Astrocyte of the cerebellum (primary cell): ENCODE measurements around the gene ATRIP.

Source experiments
- DNase-seq: peaks from one replicate; pipeline ENCODE4 v3.0.0-alpha.2; 2011; ENCODE audit warnings: low read depth
- H3K4me3 ChIP-seq: 2 replicates; pipeline ENCODE4 v1.5.1; 2011; ENCODE audit warnings: mild to moderate bottlenecking, low read depth, low read length, moderate library complexity
- in situ Hi-C: cut with HindIII; loops from 2 replicates; pipeline ENCODE4 v1.10.0; 2017; ENCODE audit warnings: low sequenced_read_pairs
- TF ChIP-seq, protein P1 (sequence below): IDR thresholded peaks from 2 replicates; pipeline ENCODE4 v1.5.1; 2012; ENCODE audit warnings: low read length, low read depth, moderate library complexity, mild to moderate bottlenecking; ENCODE audit errors: missing control alignments

Gene ATRIP

DNA sequence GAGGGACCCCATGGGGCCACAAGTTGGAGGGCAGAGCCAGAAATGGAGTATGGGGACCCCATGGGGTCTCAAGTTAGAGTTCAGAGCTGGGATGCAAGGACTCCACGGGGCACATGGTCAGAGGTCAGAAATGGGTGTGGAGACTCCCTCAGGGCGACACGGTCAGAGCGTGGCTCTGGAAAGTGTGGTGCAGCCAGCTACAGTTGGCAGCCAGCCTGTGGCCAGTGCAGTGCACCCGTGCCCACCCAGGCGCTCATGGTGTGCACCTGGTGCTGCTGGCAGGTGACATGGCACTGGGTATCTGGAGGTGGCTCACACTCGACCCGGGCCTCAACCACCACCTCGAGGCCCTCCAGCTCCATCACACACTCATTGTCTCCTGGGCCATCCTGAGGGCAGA is 27.9 kb upstream of the ATRIP start:
- TF ChIP-seq, protein P1, sequence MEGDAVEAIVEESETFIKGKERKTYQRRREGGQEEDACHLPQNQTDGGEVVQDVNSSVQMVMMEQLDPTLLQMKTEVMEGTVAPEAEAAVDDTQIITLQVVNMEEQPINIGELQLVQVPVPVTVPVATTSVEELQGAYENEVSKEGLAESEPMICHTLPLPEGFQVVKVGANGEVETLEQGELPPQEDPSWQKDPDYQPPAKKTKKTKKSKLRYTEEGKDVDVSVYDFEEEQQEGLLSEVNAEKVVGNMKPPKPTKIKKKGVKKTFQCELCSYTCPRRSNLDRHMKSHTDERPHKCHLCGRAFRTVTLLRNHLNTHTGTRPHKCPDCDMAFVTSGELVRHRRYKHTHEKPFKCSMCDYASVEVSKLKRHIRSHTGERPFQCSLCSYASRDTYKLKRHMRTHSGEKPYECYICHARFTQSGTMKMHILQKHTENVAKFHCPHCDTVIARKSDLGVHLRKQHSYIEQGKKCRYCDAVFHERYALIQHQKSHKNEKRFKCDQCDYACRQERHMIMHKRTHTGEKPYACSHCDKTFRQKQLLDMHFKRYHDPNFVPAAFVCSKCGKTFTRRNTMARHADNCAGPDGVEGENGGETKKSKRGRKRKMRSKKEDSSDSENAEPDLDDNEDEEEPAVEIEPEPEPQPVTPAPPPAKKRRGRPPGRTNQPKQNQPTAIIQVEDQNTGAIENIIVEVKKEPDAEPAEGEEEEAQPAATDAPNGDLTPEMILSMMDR, result no peak
- no peak for DNase-seq
- H3K4me3 ChIP-seq, result no peak overlapping the region
- in situ Hi-C loops, result no loop called here

- TF ChIP-seq, protein P1, result no peak
- DNase-seq, result no peak
- no peak overlapping the region for H3K4me3 ChIP-seq
- in situ Hi-C loops, result no loop called here
These were observed 27.4 kb upstream of the ATRIP start for GRCh38 chr3:48419149-48419548.

DNA sequence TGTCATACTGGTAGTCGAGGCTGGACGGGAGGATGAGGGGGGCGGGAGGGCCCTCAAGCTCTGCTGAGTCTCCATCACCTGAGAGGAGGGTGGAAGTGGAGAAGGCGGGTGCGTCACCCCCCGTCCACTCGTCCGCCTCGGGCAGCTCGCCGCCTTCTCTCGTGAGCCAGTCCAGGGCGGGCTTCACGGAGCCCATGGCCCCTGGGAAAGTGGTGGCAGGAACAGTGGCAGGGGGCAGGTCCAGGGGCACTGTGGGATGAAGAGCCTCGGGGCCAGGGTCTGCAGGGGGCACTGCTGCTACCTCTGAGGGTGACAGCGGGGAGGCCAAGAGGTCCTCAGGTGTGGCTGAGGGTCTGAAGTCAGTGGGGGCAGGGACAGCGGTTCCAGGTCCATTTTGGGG is 26.9 kb upstream of the ATRIP start:
- DNase-seq, result no peak
- in situ Hi-C loops, result no loop called here
- no peak overlapping the region for H3K4me3 ChIP-seq
- TF ChIP-seq, protein P1, result no peak

- DNase-seq, result no peak
- H3K4me3 ChIP-seq, result no peak overlapping the region
- TF ChIP-seq, protein P1, result no peak
- in situ Hi-C loops, result no loop called here
These were observed 26.0 kb upstream of the ATRIP start for GRCh38 chr3:48420561-48420960.

GRCh38 chr3:48422272-48422671 is 24.3 kb upstream of the ATRIP start:
- H3K4me3 ChIP-seq, result no peak overlapping the region
- no peak for DNase-seq
- in situ Hi-C loops, result no loop called here
- TF ChIP-seq, protein P1, result no peak

DNA sequence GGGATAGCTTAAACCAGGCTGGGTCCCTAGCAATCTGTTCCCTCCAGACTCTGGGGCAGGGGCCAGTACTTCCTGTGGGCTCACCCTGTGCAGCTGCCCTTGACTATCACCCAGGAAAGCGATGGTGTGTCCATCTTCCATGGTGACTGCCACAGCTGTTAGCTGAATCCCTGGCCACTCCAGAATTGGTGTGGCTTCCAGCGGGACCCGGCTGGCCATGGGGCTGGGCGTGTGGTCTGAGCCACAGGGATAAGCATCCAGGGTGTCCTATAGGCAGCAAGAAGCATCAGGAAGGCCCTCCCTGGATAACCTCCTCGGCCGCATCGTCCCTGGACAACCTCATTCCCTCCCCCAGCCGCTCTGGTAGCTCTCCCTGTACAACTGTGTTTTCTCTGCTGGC is 23.9 kb upstream of the ATRIP start:
- in situ Hi-C loops, result no loop called here
- no peak for DNase-seq
- TF ChIP-seq, protein P1, result no peak
- no peak overlapping the region for H3K4me3 ChIP-seq

DNA sequence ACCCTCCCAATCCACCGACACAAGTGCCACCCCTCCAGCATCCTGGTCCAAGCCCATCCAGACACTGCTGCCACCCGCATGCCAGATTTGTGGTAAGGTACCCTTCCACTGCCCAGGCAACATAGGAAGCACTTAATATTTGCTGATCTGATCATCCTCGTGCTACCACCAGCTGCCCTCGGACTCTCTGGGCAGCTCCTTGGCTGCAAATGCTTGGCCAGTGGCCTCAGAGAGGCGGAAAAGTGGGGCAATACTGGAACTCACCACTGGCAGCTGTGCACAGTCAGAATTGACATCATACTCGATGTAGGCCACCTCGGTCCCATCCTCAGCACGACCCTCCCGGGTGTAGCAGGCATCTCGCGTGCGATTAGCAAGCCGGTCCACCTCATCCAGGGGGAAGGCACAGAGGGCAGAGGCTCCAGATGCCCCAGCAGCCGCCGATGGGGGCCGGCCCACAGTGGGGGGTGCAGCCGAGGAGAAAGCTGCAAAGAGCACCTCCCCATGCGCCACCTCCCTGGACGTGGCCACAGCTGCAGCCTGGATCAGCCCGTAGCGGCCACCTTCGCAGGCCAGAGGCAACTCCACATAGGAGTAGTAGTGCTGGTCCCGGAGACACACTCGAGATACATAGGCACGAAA is 23.2 kb upstream of the ATRIP start:
- in situ Hi-C loops, result no loop called here

More for the DNA sequence above, 23.2 kb upstream of the ATRIP start:
- TF ChIP-seq, protein P1, result no peak
- DNase-seq, result no peak
- no peak overlapping the region for H3K4me3 ChIP-seq
